A204.1 (cell line): ENCODE data around the gene STEEP1.

Source experiments
- FAIRE-seq: peaks from 2 replicates; lab custom pipeline; 2012; peaks lifted over from hg19 to GRCh38; lab: Jason Lieb, UNC

Gene STEEP1

GRCh38 chrX:119565107-119565663 lies at the start of gene STEEP1:
TSS of gene STEEP1 (minus strand) at chrX:119565409. CDS start at chrX:119565355, 54 bp downstream.
- FAIRE-seq = peak; percentile 60

GRCh38 chrX:119614776-119615175 lies 49.6 kb upstream of the STEEP1 start:
- no peak for FAIRE-seq

GRCh38 chrX:119607018-119607389 lies 41.8 kb upstream of the STEEP1 start:
- FAIRE-seq = no peak

GRCh38 chrX:119606280-119607017 lies 41.2 kb upstream of the STEEP1 start, which contains the start of gene NKRF:
TSS of gene NKRF (minus strand) at chrX:119606424.
- peak; percentile 79 for FAIRE-seq

- no peak for FAIRE-seq
These were observed 40.5 kb upstream of the STEEP1 start for GRCh38 chrX:119605464-119606279.

- no peak for FAIRE-seq
These were observed 39.7 kb upstream of the STEEP1 start for GRCh38 chrX:119604766-119605463.

- FAIRE-seq = no peak
These were observed 37.6 kb upstream of the STEEP1 start for GRCh38 chrX:119602701-119603255.

- no peak for FAIRE-seq
These were observed 24.6 kb upstream of the STEEP1 start for GRCh38 chrX:119589810-119590209.

GRCh38 chrX:119583431-119584059 lies 18.3 kb upstream of the STEEP1 start:
- FAIRE-seq = no peak

GRCh38 chrX:119579414-119579813 lies 14.2 kb upstream of the STEEP1 start:
- FAIRE-seq = no peak

GRCh38 chrX:119574394-119575266 lies 9.4 kb upstream of the STEEP1 start, which contains the start of gene UBE2A:
TSS of gene UBE2A (plus strand) at chrX:119574563. CDS start at chrX:119574712, 149 bp downstream.
- FAIRE-seq = peak; percentile 82

- no peak for FAIRE-seq
These were observed 8.7 kb upstream of the STEEP1 start for GRCh38 chrX:119573840-119574393.

GRCh38 chrX:119573222-119573621 lies 8.0 kb upstream of the STEEP1 start:
- FAIRE-seq = no peak

- no peak for FAIRE-seq
These were observed 5.2 kb upstream of the STEEP1 start for GRCh38 chrX:119570351-119570835.

GRCh38 chrX:119552508-119552907 lies 12.7 kb downstream of the STEEP1 start:
- no peak for FAIRE-seq

GRCh38 chrX:119549327-119550016 lies 15.7 kb downstream of the STEEP1 start:
- no peak for FAIRE-seq

GRCh38 chrX:119541188-119541587 lies 24.0 kb downstream of the STEEP1 start:
- no peak for FAIRE-seq

GRCh38 chrX:119539872-119540271 lies 25.3 kb downstream of the STEEP1 start:
- no peak for FAIRE-seq

- no peak for FAIRE-seq
These were observed 27.7 kb downstream of the STEEP1 start for GRCh38 chrX:119537487-119537886.
